ENCODE data around the gene SPATS2L. TPM values are rescaled to one million over a fixed set of nuclear protein-coding genes. Genes with fewer than 3 reads are reported as not detected.

SPATS2L gene
- total RNA-seq: 66.2 TPM

GRCh38 chr2:200306196-200306930 lies at the start of gene SPATS2L:
Gene SPATS2L (plus strand): TSS chr2:200306693. CDS start chr2:200389245, 82,552 bp downstream.

GRCh38 chr2:200509612-200510433 lies 203.3 kb downstream of the SPATS2L start, which contains the start of gene KCTD18:
Gene KCTD18 (minus strand): TSS chr2:200510068. CDS start chr2:200507016, 3,052 bp downstream.

GRCh38 chr2:200525882-200526651 lies 219.6 kb downstream of the SPATS2L start, which contains the start of gene SGO2:
Gene SGO2 (plus strand): TSS chr2:200526207. CDS start chr2:200532976, 6,769 bp downstream.

Small RNA genes within 50 kb of the gene (small RNA-seq; reads per million reads assigned to genes)
- gene RNY4P34 (ENCODE audit: low replicate concordance): 0.07 reads per million

Other genes starting within 250 kb of the SPATS2L start
- gene KCTD18, start 203.4 kb downstream of the SPATS2L start, total RNA-seq: 14.4 TPM
- gene SGO2, start 219.5 kb downstream of the SPATS2L start, total RNA-seq: 4.6 TPM

Data from metanephros (tissue), 2 donors.